GM11168 (cell line): ENCODE data around the gene PTPRD.
"Not testable (repeated sequence)": the region's sequence is repeated elsewhere in the genome, so short reads cannot be mapped to it uniquely, and the experiment has no call there.

Experiments used
- in situ Hi-C: fragments of 300-500 bp; cut with MboI; formaldehyde crosslinking; loops from one replicate; pipeline ENCODE4 v1.12.0; 2022; ENCODE audit warnings: low sequenced_read_pairs; ENCODE audit not compliant: unreplicated experiment

The PTPRD gene

DNA sequence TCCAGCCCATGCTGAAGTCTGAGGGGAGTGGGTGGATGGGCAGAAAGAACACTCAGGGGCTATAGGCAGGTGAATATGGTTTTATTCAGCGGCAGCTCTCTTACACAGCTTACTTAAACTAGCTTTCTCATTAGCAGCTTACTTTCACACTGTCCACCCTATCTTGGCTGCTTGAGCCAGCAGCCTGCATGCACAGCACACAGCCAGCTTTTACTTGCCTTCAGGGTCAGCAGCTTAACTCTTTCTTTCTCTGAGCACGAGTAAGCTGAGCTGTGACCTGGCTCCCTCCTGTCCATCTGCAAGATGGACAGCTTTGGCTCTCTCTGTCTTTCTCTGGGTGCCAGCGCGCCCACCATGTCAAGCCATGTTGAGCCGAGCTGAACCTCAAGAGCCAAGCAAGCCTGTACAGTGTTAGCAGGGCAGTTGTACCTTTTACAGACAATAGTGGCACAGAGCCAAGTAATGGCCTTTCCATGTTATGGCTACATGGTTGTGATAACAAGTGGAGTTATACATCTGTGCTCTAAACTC, 1054.9 kb downstream of the PTPRD start:
- in situ Hi-C loops = no loop called here

- in situ Hi-C loops = no loop called here
Observed at GRCh38 chr9:9556865-9557803, 1055.7 kb downstream of the PTPRD start.

DNA sequence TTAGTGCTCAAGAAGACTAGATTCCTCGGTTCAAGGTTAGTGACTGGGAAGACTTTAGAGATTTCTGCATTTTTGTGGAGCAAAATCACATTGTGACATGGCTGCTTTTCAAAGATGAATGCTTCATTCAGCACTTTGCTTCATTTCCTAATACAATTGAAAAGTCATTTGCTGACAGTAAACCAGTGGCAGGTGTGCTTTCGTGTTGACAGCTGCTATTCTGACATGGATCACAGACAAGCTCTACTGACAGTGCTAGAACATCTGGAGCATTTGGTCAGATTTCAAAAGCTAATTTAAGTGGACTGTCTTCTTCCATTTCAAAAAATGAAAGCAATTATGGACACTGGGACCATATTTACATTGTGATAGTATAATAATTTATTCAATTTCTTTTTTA, 1060.1 kb downstream of the PTPRD start:
- in situ Hi-C loops = no loop called here

GRCh38 chr9:9538766-9539165, 1074.0 kb downstream of the PTPRD start:
- in situ Hi-C loops = no loop called here

- in situ Hi-C loops = no loop called here
Observed at GRCh38 chr9:9538356-9538755, 1074.4 kb downstream of the PTPRD start.

GRCh38 chr9:9536523-9536922, 1076.3 kb downstream of the PTPRD start:
- in situ Hi-C loops = no loop called here

DNA sequence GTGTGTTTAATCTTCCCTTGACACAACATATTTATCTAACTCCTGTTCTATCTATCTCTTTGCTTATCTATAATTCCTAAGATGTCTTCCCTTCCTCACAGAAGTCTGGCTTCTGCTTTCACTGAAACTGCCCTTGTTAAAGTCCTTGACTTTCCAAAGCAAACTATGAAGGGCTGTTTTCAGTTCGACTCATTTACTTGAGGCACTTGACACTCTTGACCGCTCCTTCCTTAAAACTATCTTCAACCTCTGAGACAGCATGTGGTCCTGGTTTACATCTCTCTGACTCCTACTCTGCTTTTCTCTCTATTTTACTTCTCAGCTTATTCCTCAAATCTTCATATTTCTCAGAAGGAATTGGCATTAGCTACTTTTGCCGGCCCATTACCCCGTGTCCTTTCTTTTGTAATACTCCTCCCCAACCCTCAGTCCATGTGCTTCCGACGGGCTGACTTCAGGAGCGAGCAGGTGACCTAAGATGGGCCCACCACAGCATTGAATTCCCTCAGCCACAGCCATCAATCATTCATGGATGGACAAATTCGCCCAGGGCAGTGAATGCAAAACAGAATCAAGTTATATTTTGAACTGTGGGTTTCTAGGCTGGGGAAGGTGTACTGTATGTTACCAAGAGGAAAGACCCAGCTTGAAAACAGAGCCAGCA, 1089.2 kb downstream of the PTPRD start:
- in situ Hi-C loops = no loop called here

DNA sequence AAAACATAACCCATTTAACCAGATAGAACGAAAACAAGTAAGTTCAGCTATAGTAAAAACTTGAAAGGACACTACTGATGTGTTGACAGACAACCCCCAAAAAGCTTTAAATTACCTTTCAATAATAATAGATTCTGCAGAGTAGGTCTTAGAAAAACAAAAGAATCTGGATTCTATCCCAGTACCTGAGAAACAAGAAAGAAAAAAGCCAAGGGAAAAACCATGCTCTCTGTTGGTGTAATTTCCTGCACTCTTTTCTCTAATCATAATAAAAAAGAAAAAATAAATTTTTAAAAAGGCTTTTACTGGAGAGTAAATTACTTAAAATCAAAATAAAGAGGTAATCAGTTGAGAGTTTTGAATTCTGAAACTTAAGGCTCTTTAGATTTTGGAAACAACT, 1090.4 kb downstream of the PTPRD start:
- in situ Hi-C loops = no loop called here

GRCh38 chr9:9521033-9521779, 1091.6 kb downstream of the PTPRD start:
- in situ Hi-C loops = no loop called here

GRCh38 chr9:9504869-9505268, 1107.9 kb downstream of the PTPRD start:
- in situ Hi-C loops = no loop called here

DNA sequence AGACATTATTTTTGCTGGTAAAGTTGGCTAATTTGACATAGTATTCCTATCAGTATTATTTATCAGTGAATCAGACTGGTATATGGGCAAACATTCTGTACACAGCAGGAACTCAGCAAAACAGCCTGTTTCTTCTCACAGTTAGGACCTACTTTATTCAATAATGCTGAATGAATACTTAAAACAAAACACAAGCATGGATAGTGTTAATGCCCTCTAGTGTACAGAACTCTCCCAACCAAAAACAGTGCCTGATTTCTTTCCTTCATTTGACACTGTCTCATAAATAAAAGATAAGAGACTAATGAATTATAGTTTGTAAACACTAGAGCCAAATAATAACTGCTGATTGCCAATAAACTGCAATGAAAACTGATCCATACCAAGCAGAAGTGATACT, 1113.3 kb downstream of the PTPRD start:
- in situ Hi-C loops = no loop called here

GRCh38 chr9:9498846-9499245, 1114.0 kb downstream of the PTPRD start:
- in situ Hi-C loops = no loop called here

DNA sequence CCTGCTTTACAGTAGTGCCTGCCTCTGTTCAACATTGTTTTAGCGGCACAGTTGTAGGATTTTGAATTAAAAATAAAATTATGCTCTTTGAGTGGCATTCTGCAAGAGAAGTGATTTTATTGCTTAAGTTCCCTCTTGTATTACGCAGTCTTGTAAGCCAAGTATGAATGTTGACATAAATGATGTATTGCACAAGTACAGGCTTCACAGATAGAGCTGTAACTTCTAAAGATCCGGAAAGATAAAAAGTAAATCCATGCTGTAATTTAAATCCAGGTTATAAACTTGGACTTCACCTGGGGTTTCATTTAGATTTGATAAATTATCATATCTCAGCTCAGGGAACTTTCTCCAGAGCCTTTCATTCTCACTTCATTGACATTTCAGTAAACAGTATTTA, 1114.7 kb downstream of the PTPRD start:
- in situ Hi-C loops = no loop called here

GRCh38 chr9:9494336-9494735, 1118.5 kb downstream of the PTPRD start:
- in situ Hi-C loops = no loop called here

DNA sequence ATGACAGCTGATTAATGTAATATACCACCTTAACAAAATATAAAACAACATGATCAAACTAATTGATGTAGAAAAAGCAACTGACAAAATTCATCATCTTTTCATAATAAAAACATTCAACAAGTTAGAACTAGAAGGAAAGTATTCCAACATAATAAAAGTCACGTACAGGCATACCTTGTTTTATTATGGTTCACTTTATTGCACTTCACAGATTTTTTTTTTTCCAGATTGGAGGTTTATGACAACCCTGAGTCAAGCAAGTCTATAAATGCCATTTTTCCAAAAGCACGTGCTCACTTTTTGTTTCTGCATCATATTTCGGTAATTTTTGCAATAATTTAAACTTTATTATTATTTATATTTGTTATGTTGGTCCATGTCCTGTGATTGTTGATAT, 1120.3 kb downstream of the PTPRD start:
- in situ Hi-C loops = no loop called here

- in situ Hi-C loops = no loop called here
Observed at GRCh38 chr9:9489183-9489582, 1123.6 kb downstream of the PTPRD start.

GRCh38 chr9:9483175-9483574, 1129.6 kb downstream of the PTPRD start:
- in situ Hi-C loops = no loop called here

GRCh38 chr9:9478741-9479140, 1134.1 kb downstream of the PTPRD start:
- in situ Hi-C loops = no loop called here

DNA sequence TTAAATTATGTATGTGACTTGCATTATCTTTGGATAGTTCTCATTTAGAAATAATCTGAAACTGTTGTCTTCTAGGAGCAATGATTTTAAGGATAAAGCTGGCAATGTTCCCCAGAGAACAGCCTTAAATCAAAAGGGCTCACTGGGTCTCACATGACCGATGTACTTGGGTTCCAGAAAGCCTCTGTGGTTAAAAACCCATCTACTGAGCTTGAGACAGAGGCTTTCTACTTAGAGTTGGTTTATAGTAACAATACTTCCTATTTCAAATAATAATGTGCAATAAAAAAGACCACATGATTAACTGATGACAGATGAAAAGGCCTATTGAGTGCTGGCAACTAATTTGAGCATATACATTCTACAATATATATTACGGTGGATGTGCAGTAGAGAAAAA, 1143.5 kb downstream of the PTPRD start:
- in situ Hi-C loops = no loop called here

DNA sequence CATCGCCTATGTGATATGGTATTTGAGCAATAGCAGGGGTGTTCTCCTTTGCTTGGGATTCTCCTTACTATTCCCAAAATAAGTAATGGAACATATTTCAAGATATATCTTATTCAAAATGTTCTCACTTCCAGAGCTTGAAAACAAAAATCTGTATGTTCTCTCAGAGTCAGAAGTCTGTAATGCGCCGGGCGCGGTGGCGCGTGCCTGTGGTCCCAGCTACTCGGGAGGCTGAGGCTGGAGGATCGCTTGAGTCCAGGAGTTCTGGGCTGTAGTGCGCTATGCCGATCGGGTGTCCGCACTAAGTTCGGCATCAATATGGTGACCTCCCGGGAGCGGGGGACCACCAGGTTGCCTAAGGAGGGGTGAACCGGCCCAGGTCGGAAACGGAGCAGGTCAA, 1170.9 kb downstream of the PTPRD start:
- in situ Hi-C loops = not testable (repeated sequence)

DNA sequence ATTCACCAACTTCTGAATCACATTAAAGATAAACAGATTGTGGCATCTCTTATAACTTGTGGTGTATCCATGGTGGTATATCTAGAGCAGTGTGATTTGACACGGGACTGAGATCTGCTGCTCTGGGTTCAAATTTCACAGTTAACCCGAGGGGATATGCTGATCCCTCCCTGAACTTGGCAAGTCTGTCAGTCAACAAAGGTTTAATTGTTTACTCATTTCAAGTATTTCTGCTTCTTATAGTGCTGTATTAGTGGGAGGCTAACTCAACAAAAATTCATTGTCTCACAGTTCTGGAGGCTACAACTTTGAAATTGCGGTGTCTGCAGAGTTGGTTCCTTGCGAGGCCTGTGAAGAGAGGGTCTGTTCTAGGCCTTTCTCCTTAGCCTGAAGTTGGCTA, 1175.2 kb downstream of the PTPRD start:
- in situ Hi-C loops = no loop called here
